Adrenal gland (tissue), 5 donors: Measurements from ENCODE around the gene FBXL5.

Source experiments
- POLR2A ChIP-seq, 2 donors: fragments of 450-650 bp; IDR thresholded peaks; one replicate each; pipeline ENCODE4 v1.6.1; 2017; ENCODE audit warnings: antibody characterized with exemption in 2 of 2, mild to moderate bottlenecking in 2 of 2, moderate library complexity in 1 of 2
- TF ChIP-seq, protein P1 (sequence below), 6 experiments: fragments of 450-650 bp in 4 of 6; fragments of 200-600 bp in 2 of 6; sonication (generic) in 1 of 6; IDR thresholded peaks; 1 replicate in 5 of 6; 2 replicates in 1 of 6; pipeline versions ENCODE4 v1.5.1 to v1.8.0; 2016 to 2021; ENCODE audit warnings: antibody characterized with exemption in 6 of 6, mild to moderate bottlenecking in 2 of 6, moderate library complexity in 1 of 6
- donor health status: DM: no; HTN: no; CAD: no.

DNA sequence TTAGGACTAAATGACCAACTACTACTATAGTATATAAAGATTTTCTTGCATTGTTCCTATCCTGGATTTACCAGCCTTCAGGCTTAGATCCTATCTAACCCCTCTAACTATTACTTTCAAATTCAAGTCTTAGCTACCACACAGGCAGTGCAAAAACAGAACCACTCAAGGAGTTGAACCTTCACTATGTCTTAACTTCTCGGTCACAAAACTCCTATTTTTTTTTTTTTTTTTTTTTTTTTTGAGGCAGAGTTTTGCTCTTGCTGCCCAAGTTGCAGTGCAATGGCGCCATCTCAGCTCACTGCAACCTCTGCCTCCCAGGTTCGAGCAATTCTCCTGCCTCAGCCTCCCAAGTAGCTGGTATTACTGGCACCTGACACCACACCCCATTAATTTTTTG is 20.2 kb upstream of the FBXL5 start:
- TF ChIP-seq, protein P1, sequence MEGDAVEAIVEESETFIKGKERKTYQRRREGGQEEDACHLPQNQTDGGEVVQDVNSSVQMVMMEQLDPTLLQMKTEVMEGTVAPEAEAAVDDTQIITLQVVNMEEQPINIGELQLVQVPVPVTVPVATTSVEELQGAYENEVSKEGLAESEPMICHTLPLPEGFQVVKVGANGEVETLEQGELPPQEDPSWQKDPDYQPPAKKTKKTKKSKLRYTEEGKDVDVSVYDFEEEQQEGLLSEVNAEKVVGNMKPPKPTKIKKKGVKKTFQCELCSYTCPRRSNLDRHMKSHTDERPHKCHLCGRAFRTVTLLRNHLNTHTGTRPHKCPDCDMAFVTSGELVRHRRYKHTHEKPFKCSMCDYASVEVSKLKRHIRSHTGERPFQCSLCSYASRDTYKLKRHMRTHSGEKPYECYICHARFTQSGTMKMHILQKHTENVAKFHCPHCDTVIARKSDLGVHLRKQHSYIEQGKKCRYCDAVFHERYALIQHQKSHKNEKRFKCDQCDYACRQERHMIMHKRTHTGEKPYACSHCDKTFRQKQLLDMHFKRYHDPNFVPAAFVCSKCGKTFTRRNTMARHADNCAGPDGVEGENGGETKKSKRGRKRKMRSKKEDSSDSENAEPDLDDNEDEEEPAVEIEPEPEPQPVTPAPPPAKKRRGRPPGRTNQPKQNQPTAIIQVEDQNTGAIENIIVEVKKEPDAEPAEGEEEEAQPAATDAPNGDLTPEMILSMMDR (IDR thresholded peaks at IDR 0.05): no peak
- TF ChIP-seq POLR2A (IDR thresholded peaks at IDR 0.05): no peak
